Fibroblast of gingiva (primary cell): Measurements from ENCODE around the gene CD6.
"Not testable (repeated sequence)": the region's sequence is repeated elsewhere in the genome, so short reads cannot be mapped to it uniquely, and the experiment has no call there.

ENCODE experiments used
- DNase-seq: peaks from one replicate; pipeline ENCODE4 v3.0.0-alpha.2; 2011; ENCODE audit warnings: low read depth

CD6 gene

DNA sequence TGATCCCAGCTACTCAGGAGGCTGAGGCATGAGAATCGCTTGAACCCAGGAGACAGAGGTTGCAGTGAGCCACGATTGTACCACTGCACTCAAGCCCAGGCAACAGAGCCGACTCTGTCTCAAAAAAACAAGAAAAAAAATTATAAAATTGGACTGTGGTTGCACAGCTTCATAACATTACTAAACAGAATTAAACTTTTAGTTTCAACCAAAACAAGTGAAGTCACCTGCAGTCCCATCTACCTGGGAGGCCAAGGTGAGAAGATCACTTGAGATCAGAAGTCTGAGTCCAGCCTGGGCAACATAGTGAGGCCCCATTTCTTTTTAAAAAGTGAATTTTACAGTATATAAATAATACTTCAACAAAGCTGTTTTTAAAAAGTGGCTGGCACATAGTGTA is 83.0 kb downstream of the CD6 start:
- DNase-seq, result no peak

DNA sequence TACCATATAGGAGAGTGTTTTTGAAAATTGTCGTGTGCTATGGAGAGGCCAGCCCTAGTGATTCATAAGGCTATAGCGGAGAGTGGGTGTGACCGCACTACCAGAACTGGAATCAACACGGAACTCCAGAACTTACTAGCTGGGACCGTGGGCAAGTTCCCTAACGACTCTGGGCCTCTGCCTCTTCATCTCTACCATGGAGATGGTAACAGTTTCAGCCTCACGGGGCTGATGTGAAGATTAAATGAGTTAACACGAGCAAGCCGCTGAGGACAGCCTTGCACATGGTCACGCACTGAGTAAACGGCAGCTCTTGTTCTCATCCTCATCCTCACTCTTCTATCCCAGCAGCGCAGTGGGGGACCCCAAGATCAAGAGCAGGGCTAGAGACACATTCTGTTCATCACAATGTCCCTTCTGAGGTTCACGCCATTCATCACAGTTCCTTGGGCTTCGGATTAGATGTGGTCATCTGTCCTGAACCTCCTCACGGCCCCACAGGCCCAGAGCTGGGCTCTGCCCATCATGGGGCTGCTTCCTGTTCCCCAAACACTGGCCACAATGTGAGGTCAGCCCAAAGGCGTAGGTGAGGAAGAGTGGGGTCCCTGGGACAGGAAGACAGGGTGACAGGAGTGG is 83.6 kb downstream of the CD6 start:
- no peak for DNase-seq

GRCh38 chr11:61055776-61056175 is 84.3 kb downstream of the CD6 start:
- DNase-seq, result no peak

DNA sequence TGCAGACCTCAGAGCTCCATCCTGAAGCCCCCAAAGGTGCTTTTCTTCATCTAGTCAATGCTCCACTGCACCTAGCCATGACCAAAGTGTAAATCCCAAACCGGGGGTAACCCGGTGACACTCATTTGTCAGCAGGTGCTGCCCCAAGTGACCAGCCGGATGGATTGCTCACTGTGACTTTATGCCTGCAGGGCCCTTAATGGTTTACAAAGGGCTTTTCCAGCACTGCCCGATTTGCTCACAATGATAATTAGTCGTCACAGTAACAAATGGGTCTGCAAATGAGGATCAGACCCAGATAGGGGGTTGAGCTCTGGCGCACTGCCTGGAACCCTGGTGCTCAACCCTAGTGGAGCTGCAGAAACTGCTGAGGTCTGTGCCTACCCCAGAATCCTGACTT is 85.1 kb downstream of the CD6 start:
- DNase-seq, result no peak

GRCh38 chr11:61056981-61057380 is 85.5 kb downstream of the CD6 start:
- DNase-seq, result no peak

GRCh38 chr11:61057615-61058014 is 86.1 kb downstream of the CD6 start:
- DNase-seq, result no peak

- no peak for DNase-seq
Observed at GRCh38 chr11:61058583-61059259, 87.2 kb downstream of the CD6 start.

- no peak for DNase-seq
Observed at GRCh38 chr11:61059260-61059752, 87.8 kb downstream of the CD6 start.

DNA sequence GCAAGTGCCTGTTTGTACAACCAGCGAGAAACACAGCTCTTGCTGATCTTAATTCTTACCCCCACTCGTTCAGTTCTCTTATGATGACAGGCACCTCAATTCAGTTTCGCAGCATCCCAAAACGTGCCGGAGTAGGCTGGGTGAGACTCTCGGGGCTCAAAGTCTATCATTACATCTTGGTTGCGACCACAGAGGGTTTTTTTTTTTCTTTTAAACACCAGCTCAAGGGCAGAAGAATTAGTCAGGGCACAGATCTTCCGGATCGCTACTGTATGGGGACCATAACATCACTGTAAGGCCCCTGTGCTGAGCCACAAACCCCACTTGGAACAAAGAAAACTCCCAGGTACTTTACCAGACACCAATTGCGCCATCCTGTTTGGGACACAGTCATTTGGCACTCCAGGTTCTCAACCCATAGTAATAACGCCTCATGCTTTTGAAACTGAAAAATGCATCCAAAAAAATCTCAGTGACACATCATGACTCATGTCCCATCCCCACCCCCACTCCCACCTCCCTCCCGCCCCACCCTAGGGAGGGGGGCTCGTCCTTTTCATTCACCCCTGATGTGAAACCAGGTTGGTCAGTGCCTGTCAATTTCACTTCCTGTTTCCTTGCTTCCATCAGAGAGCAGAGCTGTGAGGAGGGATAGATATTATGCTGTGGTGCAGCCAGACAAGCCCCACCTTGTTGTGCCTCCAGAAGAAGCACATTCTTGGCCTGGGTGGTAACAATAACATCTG is 89.8 kb downstream of the CD6 start:
- no peak for DNase-seq

DNA sequence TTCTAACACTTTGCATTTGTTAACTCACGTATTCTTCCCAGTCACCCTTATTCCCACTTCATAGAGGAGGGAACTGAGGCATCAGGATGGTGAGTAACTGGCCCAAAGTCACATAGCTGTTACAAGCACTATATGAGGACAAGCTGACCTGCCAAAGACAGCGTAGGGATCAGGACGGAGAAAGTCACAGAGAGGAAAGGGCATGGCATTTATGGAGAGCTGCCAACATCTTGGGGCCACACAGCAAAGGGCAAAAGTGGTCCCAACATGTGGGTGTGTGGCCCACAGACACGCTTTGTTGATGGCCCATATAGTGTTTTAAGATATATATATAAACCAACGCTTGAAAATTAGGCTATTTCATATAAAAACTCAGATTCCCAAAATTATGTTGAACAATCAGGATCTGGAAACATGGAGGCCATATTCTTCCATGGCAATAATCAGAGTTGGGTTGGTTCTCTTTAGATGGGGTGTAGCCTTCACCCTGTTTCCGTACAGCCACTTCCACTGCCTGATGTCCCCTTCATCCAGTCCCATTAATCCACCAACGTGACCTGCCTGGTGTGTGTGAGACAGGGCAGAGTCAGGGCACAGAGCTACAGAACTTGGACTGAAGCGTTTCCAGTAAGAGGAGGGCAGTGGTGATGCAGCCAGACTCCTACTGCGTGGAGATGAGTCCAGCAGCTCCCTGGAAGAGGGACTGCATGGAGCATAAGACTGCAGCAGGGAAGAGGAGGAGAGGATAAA is 90.9 kb downstream of the CD6 start:
- DNase-seq, result no peak

GRCh38 chr11:61065236-61065635 is 93.8 kb downstream of the CD6 start:
- DNase-seq, result not testable (repeated sequence)

- DNase-seq, result no peak
Observed at GRCh38 chr11:61065955-61066638, 94.6 kb downstream of the CD6 start.

DNA sequence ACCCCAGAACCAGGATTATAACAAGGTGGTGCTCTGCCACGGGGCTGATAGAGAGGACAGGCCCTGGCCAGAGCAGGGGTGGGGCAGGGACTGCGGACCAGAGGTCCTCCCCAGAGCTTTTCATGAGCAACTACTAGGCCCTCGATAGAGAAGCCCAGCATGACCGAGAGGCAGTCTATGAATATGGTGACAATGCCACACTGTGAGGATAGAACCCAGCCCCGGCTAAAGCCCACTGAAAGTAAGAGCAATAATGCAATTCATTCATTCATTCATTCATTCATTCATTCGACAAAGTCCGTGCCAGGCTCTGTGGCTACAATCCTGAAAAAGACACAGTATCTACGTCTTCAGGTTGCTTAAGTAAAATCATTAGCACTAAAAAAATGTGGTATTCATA is 95.2 kb downstream of the CD6 start:
- no peak for DNase-seq

DNA sequence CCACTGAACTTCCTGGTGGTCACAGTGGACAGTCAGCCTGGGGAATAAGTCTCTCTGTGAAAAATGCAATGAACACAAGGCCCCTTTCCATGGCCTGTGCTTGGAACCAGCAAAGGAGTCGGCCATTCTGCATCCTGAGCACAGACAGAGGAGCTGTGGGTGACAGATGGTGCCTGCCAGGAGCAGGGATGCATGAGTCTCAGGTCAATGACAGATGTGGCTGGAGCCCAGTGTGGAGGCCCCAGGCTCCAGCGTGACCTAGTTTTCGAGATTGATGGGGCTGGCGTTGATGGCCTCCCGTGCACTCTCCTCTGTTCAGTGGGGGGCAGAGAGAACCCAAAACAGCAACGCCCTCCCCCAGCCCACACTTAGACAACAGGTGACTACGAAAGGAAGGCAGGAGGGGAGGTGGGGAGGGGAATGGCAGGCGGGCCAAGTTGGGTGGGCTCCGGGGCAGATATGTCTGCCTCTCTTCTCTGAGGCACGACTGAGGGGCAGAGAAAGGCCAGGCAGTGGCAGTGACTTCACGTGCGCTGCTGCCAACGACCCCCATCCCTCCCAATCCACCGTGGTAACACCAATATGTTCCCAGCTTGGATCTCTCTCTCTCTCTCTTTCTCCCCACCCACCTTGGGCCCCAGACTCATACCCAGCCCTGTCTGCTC is 96.4 kb downstream of the CD6 start:
- no peak for DNase-seq

- DNase-seq, result no peak
Observed at GRCh38 chr11:61068581-61068980, 97.1 kb downstream of the CD6 start.

- no peak for DNase-seq
Observed at GRCh38 chr11:61069427-61069826, 97.9 kb downstream of the CD6 start.
